Neural cell (in vitro differentiated cells): ENCODE measurements around the gene FGR. TPM values are rescaled to one million over a fixed set of nuclear protein-coding genes. Genes with fewer than 3 reads are reported as not detected.

Source experiments
- polyA plus RNA-seq: library from polyadenylated mRNA; depleted of rRNA; stranded (reverse); fragments of >200 nt; gene quantifications from 2 replicates; pipeline ENCODE4 v1.2.3, GENCODE V29; 2014
- small RNA-seq, 3 experiments: library from RNA; depleted of rRNA; stranded (forward); fragments of <200 nt; gene quantifications; one replicate each; pipeline ENCODE3, GENCODE V24; 2012

The FGR gene
- polyA plus RNA-seq, 1 donor from 2014 or later, result not detected

Small RNA genes within 50 kb of the gene (small RNA-seq; reads per million reads assigned to genes)
- gene AL031729.1, result 0 to 0.29 (median 0) reads per million in 3 experiments
- gene RNU6-949P, result 0 to 0.16 (median 0) reads per million in 3 experiments

Other genes with a start within 250 kb of the FGR start
- gene GPR3, start 242.6 kb downstream of the FGR start, polyA plus RNA-seq, result 0.12 and 0.54 TPM in 2 replicates
- gene WASF2, start 145.0 kb downstream of the FGR start, polyA plus RNA-seq, result 2.5 and 3.3 TPM in 2 replicates
- gene AHDC1, start 31.0 kb downstream of the FGR start, polyA plus RNA-seq, result 5.3 and 18.4 TPM in 2 replicates
- gene IFI6, start 37.0 kb upstream of the FGR start, polyA plus RNA-seq, result 0.35 and 1.8 TPM in 2 replicates
- 11.1 and 14.5 TPM in 2 replicates for gene FAM76A, start 90.8 kb upstream of the FGR start, polyA plus RNA-seq
- gene STX12, start 138.0 kb upstream of the FGR start, polyA plus RNA-seq, result 149 and 171 TPM in 2 replicates
- gene PPP1R8, start 195.6 kb upstream of the FGR start, polyA plus RNA-seq, result 90.1 and 106 TPM in 2 replicates
- gene THEMIS2, start 237.4 kb upstream of the FGR start, polyA plus RNA-seq, result 0.26 TPM in 1 of 2 replicates, not detected in the other